IMR-90 (cell line): ENCODE results near the gene APC. TPM values are rescaled to one million over a fixed set of nuclear protein-coding genes. Genes with fewer than 3 reads are reported as not detected.

ENCODE experiments used
- ATAC-seq: fragments of 200-7000 bp; cut with Tn5 transposase; 2 replicates; pipeline ENCODE4 v1.9.1; 2020; ENCODE audit warnings: low read depth, mild to moderate bottlenecking, moderate library complexity
- BruUV-seq: library from RNA; stranded (reverse); fragments of 400-500 nt; replicated peaks from 2 replicates; lab custom pipeline; 2021; lab: Mats Ljungman, UMichigan
- CTCF ChIA-PET: fragments of 300-600 bp; formaldehyde crosslinking; extraction: SDS; loops from one replicate; lab custom pipeline; 2021; ENCODE audit warnings: antibody characterized with exemption; lab: Yijun Ruan, JAX
- POLR2A ChIA-PET: fragments of 300-600 bp; sonication (Branson Sonifier 250); formaldehyde crosslinking; loops from one replicate; lab custom pipeline; 2022; ENCODE audit warnings: antibody characterized with exemption; ENCODE audit not compliant: unreplicated experiment; lab: Charles Lee
- DNase-seq: peaks from one replicate; pipeline ENCODE4 v3.0.0; 2013
- H2AFZ ChIP-seq: replicated peaks from 2 replicates; pipeline ENCODE3; 2013; ENCODE audit warnings: low read length, mild to moderate bottlenecking; ENCODE audit not compliant: poor library complexity
- H2AK5ac ChIP-seq: 2 replicates; pipeline ENCODE4 v1.6.1; 2013; ENCODE audit warnings: low read depth, low read length, inconsistent platforms
- H2AK9ac ChIP-seq: replicated peaks from 2 replicates; pipeline ENCODE3; 2013; ENCODE audit warnings: mild to moderate bottlenecking, low read depth, low read length, moderate library complexity; ENCODE audit not compliant: poor library complexity
- H2BK120ac ChIP-seq: 2 replicates; pipeline ENCODE4 v1.6.1; 2013; ENCODE audit warnings: low read depth, low read length, inconsistent platforms
- H2BK15ac ChIP-seq: 3 replicates; pipeline ENCODE4 v1.6.1; 2013; ENCODE audit warnings: low read depth, low read length, inconsistent platforms
- H2BK20ac ChIP-seq: 2 replicates; pipeline ENCODE4 v1.6.1; 2013; ENCODE audit warnings: low read depth, mild to moderate bottlenecking, inconsistent platforms, low read length, moderate library complexity
- H2BK5ac ChIP-seq: 2 replicates; pipeline ENCODE4 v1.6.1; 2013; ENCODE audit warnings: mild to moderate bottlenecking, low read depth, low read length, inconsistent platforms; ENCODE audit not compliant: poor library complexity, severe bottlenecking
- H3K14ac ChIP-seq: replicated peaks from 2 replicates; pipeline ENCODE4 v1.6.1; 2013; ENCODE audit warnings: low read depth, low read length, inconsistent platforms
- H3K18ac ChIP-seq: 2 replicates; pipeline ENCODE4 v1.6.1; 2013; ENCODE audit warnings: low read depth, low read length, control low read depth
- H3K23ac ChIP-seq: 2 replicates; pipeline ENCODE4 v1.6.1; 2013; ENCODE audit warnings: low read depth, low read length, inconsistent platforms
- H3K27ac ChIP-seq: 2 replicates; pipeline ENCODE4 v1.5.1; 2013; ENCODE audit warnings: mild to moderate bottlenecking, control low read depth, low read length; ENCODE audit not compliant: insufficient read depth
- H3K27me3 ChIP-seq: 2 replicates; pipeline ENCODE4 v1.6.1; 2013; ENCODE audit warnings: low read length; ENCODE audit not compliant: control insufficient read depth, insufficient read depth
- H3K36me3 ChIP-seq: 2 replicates; pipeline ENCODE4 v1.6.1; 2013; ENCODE audit warnings: low read length, mixed read lengths; ENCODE audit not compliant: control insufficient read depth, insufficient read depth
- H3K4ac ChIP-seq: 2 replicates; pipeline ENCODE4 v1.6.1; 2013; ENCODE audit warnings: low read depth, low read length, inconsistent platforms
- H3K4me1 ChIP-seq: 2 replicates; pipeline ENCODE4 v1.6.1; 2013; ENCODE audit warnings: low read length, mixed read lengths; ENCODE audit not compliant: control insufficient read depth, insufficient read depth
- H3K4me2 ChIP-seq: 2 replicates; pipeline ENCODE4 v1.6.1; 2013; ENCODE audit warnings: low read depth, mild to moderate bottlenecking, control low read depth, low read length, moderate library complexity
- H3K4me3 ChIP-seq: 2 replicates; pipeline ENCODE4 v1.5.1; 2013; ENCODE audit warnings: low read depth, mild to moderate bottlenecking, control low read depth, low read length, moderate library complexity; ENCODE audit not compliant: insufficient read depth
- H3K56ac ChIP-seq: 2 replicates; pipeline ENCODE4 v1.6.1; 2013; ENCODE audit warnings: low read length, inconsistent platforms; ENCODE audit not compliant: insufficient read depth; ENCODE audit errors: extremely low read depth
- H3K79me1 ChIP-seq, 2 experiments: 2 replicates each; pipeline ENCODE4 v1.6.1; 2013; ENCODE audit warnings: low read length in 2 of 2, inconsistent platforms in 1 of 2, low read depth in 1 of 2
- H3K9ac ChIP-seq: 2 replicates; pipeline ENCODE4 v1.6.1; 2013; ENCODE audit warnings: low read depth, low read length, control low read depth
- H3K9me1 ChIP-seq: 2 replicates; pipeline ENCODE4 v1.6.1; 2013; ENCODE audit warnings: low read length, inconsistent platforms; ENCODE audit not compliant: insufficient read depth
- H3K9me3 ChIP-seq: 2 replicates; pipeline ENCODE4 v1.6.1; 2013; ENCODE audit warnings: low read length; ENCODE audit not compliant: control insufficient read depth, insufficient read depth
- H4K20me1 ChIP-seq: 2 replicates; pipeline ENCODE4 v1.6.1; 2013; ENCODE audit warnings: low read length, inconsistent platforms; ENCODE audit not compliant: insufficient read depth
- H4K5ac ChIP-seq: 2 replicates; pipeline ENCODE4 v1.6.1; 2013; ENCODE audit warnings: mild to moderate bottlenecking, low read depth, low read length, control low read depth
- H4K8ac ChIP-seq, 2 experiments: 2 replicates each; pipeline ENCODE4 v1.6.1; 2013; ENCODE audit warnings: low read depth in 2 of 2, low read length in 2 of 2, control low read depth in 1 of 2, inconsistent platforms in 1 of 2
- H4K91ac ChIP-seq: 2 replicates; pipeline ENCODE4 v1.6.1; 2013; ENCODE audit warnings: low read depth, low read length, inconsistent platforms; ENCODE audit not compliant: insufficient read depth
- BHLHE40 ChIP-seq: fragments of 150-350 bp; IDR thresholded peaks from 2 replicates; pipeline ENCODE4 v1.6.1; 2016; ENCODE audit warnings: mild to moderate bottlenecking, low read depth, low read length
- WGBS, 2 experiments: methylation state at CpG; one replicate each; pipeline versions ENCODE4 v1.1.5 to v1.1.7; 2013; ENCODE audit warnings: missing lambda C conversion rate in 2 of 2; ENCODE audit not compliant: insufficient read length in 1 of 2; ENCODE audit errors: extremely low coverage in 2 of 2; 5-methylcytosine and 5-hydroxymethylcytosine counted together
- dilution Hi-C: fragments of 300-500 bp; cut with HindIII; formaldehyde crosslinking; loops from one replicate; pipeline ENCODE4 v1.14.3; 2018; ENCODE audit warnings: low sequenced_read_pairs; ENCODE audit not compliant: unreplicated experiment
- in situ Hi-C: fragments of 300-500 bp; cut with MboI; formaldehyde crosslinking; loops from 3 replicates; pipeline ENCODE4 v1.14.3; 2019; ENCODE audit warnings: low sequenced_read_pairs, inconsistent platforms, mixed read lengths
- intact Hi-C: fragments of 100-400 bp; cut with micrococcal nuclease; formaldehyde crosslinking; loops from 2 replicates; pipeline ENCODE4 v1.10.0; 2022
- polyA plus RNA-seq, 3 experiments: library from polyadenylated mRNA; depleted of rRNA; stranded (reverse); fragments of >200 nt; gene quantifications; 2 replicates each; pipeline ENCODE4 v1.2.3, GENCODE V29; 2012; ENCODE audit warnings: low replicate concordance in 1 of 3
- total RNA-seq: library from RNA; depleted of rRNA; stranded (reverse); fragments of >200 nt; gene quantifications from 2 replicates; pipeline ENCODE4 v1.2.3, GENCODE V29; 2012

APC gene
- total and polyA plus RNA-seq, 2 of the 4 experiments (the other 2 are of a cell fraction): 7.3 to 58.4 TPM

GRCh38 chr5:112696786-112697185, 40.9 kb upstream of the APC start:
- CTCF ChIA-PET: interaction anchor here (1.2 kb wide), 1 partner anchor 152 kb away, joined by 4 read pairs; no protein-coding TSS in a partner anchor

More at GRCh38 chr5:112696786-112697185, 40.9 kb upstream of the APC start:
- no peak overlapping the region for H2AK9ac ChIP-seq
- H3K9ac ChIP-seq: no peak overlapping the region
- no peak overlapping the region for H4K8ac ChIP-seq
- POLR2A ChIA-PET: no interaction called here
- in situ Hi-C loops: no loop called here
- H4K5ac ChIP-seq: no peak overlapping the region
- no peak overlapping the region for H2AK5ac ChIP-seq
- no peaks in the 10 kb centered on the region; the same call in 1 of the 2 replicates for H3K27me3 ChIP-seq
- H2BK120ac ChIP-seq: no peak overlapping the region
- no peaks in the 10 kb centered on the region for H3K9me1 ChIP-seq
- H3K4me2 ChIP-seq: no peak overlapping the region
- no peak overlapping the region for H3K14ac ChIP-seq
- peak overlapping the region; percentile 66 for H2AFZ ChIP-seq
- ATAC-seq: no peak
- WGBS, 2 experiments: no CpG with 5 or more reads among the region's 5 CpGs
- no peak overlapping the region for H4K91ac ChIP-seq
- no peak overlapping the region for H3K4me3 ChIP-seq
- no peak overlapping the region for H2BK20ac ChIP-seq
- H3K23ac ChIP-seq: no peak overlapping the region
- no peaks in the 10 kb centered on the region; the same call in 1 of the 2 replicates for H3K4me1 ChIP-seq
- H3K4ac ChIP-seq: no peak overlapping the region
- H3K36me3 ChIP-seq: no peaks in the 10 kb centered on the region
- H3K27ac ChIP-seq: no peak overlapping the region
- H4K20me1 ChIP-seq: no peaks in the 10 kb centered on the region
- dilution Hi-C loops: no loop called here
- TF ChIP-seq BHLHE40: no peak
- no peaks in the 10 kb centered on the region for H3K9me3 ChIP-seq
- H3K18ac ChIP-seq: no peak overlapping the region
- no peak for DNase-seq
- H3K56ac ChIP-seq: no peak overlapping the region
- BruUV-seq: no TSS peak
- intact Hi-C loops: no loop called here
- no peak overlapping the region for H2BK5ac ChIP-seq
- H2BK15ac ChIP-seq: no peak overlapping the region
- no peaks in the 10 kb centered on the region for H3K79me1 ChIP-seq
